ENCODE measurements around the gene GPX4. TPM values are rescaled to one million over a fixed set of nuclear protein-coding genes. Genes with fewer than 3 reads are reported as not detected.

The GPX4 gene
- total and polyA plus RNA-seq, 2 experiments from 2014 or later: 351 to 573 TPM

GRCh38 chr19:1098177-1099051, 5.4 kb upstream of the GPX4 start:
- H3K27ac ChIP-seq (ENCODE audit: low read depth): no peak overlapping the region
- H3K4me3 Mint-ChIP-seq: no peak overlapping the region
- H3K9me3 Mint-ChIP-seq: no peaks in the 10 kb centered on the region
- H3K4me3 ChIP-seq: no peak overlapping the region
- H3K36me3 Mint-ChIP-seq (ENCODE audit: low read depth): peaks cover 2% of the 10 kb centered on the region
- peaks cover 30% of the 10 kb centered on the region for H3K27me3 Mint-ChIP-seq (ENCODE audit: insufficient read depth, low read depth, poor library complexity)
- peaks cover 24% of the 10 kb centered on the region for H3F3A ChIP-seq (replicated peaks; ENCODE audit: low read depth)
- H3K27me3 ChIP-seq (ENCODE audit: insufficient read depth): no peaks in the 10 kb centered on the region
- no peaks in the 10 kb centered on the region for H3K9me2 ChIP-seq (ENCODE audit: insufficient read depth)
- ATAC-seq: no peak
- H3K79me2 ChIP-seq (replicated peaks; ENCODE audit: insufficient read depth): peaks cover 17% of the 10 kb centered on the region
- peaks cover 11% of the 10 kb centered on the region for H3K4me1 ChIP-seq (ENCODE audit: insufficient read depth)
- H3K4me2 ChIP-seq: no peak overlapping the region
- TF ChIP-seq ZNF331 (CRISPR knock-in tag; IDR thresholded peaks at IDR 0.05; ENCODE audit: low read depth) (no peak), ZNF462 (CRISPR knock-in tag; IDR thresholded peaks at IDR 0.05) (no peak), ETS1 (IDR thresholded peaks at IDR 0.05) (no peak), EZH2phosphoT487 (IDR thresholded peaks at IDR 0.05; ENCODE audit: unreplicated experiment) (no peak), ZNF114 (CRISPR knock-in tag; IDR thresholded peaks at IDR 0.05) (no peak), POLR2AphosphoS5 (IDR thresholded peaks at IDR 0.05; ENCODE audit: low read depth) (no peak), CTCF (conservative IDR thresholded peaks at IDR 0.05; ENCODE audit: low read depth in 2 of 2) (no peak), CREB1 (CRISPR knock-in tag; IDR thresholded peaks at IDR 0.05; ENCODE audit: low read depth) (no peak), JUNB (IDR thresholded peaks at IDR 0.05; ENCODE audit: unreplicated experiment) (no peak), REST (IDR thresholded peaks at IDR 0.05; ENCODE audit: unreplicated experiment) (no peak), STAT1 (IDR thresholded peaks at IDR 0.05; ENCODE audit: unreplicated experiment) (no peak), NANOG (IDR thresholded peaks at IDR 0.05; ENCODE audit: borderline replicate concordance) (no peak), EZH2 (IDR thresholded peaks at IDR 0.05; ENCODE audit: low read depth, unreplicated experiment) (no peak)
- peaks cover 17% of the 10 kb centered on the region for H3K4me1 Mint-ChIP-seq
- H3K27ac Mint-ChIP-seq: no peak overlapping the region
- H3K36me3 ChIP-seq (ENCODE audit: insufficient read depth): no peaks in the 10 kb centered on the region
- DNase-seq (ENCODE audit: low spot score): no peak
- no peak overlapping the region for H2AFZ ChIP-seq
- H4K20me1 ChIP-seq (replicated peaks; ENCODE audit: insufficient read depth): peaks cover 10% of the 10 kb centered on the region
